Stimulated activated CD8-positive, alpha-beta memory T cell treated with anti-CD3 and anti-CD28 coated beads, Interleukin-12 subunit alpha, Interleukin-12 subunit beta, amount 100 ng/mL, for 24 hours (primary cell): Measurements from ENCODE around the gene GTPBP6.
A peak's percentile ranks its signal among the peaks of the same experiment; 100 is the strongest.
"Not testable (repeated sequence)": the region's sequence is repeated elsewhere in the genome, so short reads cannot be mapped to it uniquely, and the experiment has no call there.

Experiments
- DNase-seq: peaks from one replicate; pipeline ENCODE4 v3.0.0-alpha.2; 2020; ENCODE audit errors: extremely low read depth

The GTPBP6 gene

GRCh38 chrX:291411-291901 lies 27.1 kb downstream of the GTPBP6 start:
- DNase-seq: no peak

GRCh38 chrX:290476-291166 lies 28.0 kb downstream of the GTPBP6 start:
- DNase-seq: no peak

- DNase-seq: no peak
Measured at GRCh38 chrX:288561-288991, 30.0 kb downstream of the GTPBP6 start.

GRCh38 chrX:287670-288069 lies 30.9 kb downstream of the GTPBP6 start:
- DNase-seq: no peak

GRCh38 chrX:285076-285677 lies 33.4 kb downstream of the GTPBP6 start:
- DNase-seq: no peak

GRCh38 chrX:283115-283845 lies 35.3 kb downstream of the GTPBP6 start:
- DNase-seq: peak; percentile 86

- DNase-seq: not testable (repeated sequence)
Measured at GRCh38 chrX:282000-282681, 36.5 kb downstream of the GTPBP6 start.

- DNase-seq: no peak
Measured at GRCh38 chrX:281166-281999, 37.2 kb downstream of the GTPBP6 start, which contains the start of gene PLCXD1. TSS of gene PLCXD1 (plus strand) at chrX:281381. CDS start at chrX:284188, 2,807 bp downstream.

GRCh38 chrX:280722-281121 lies 37.9 kb downstream of the GTPBP6 start:
- DNase-seq: not testable (repeated sequence)

GRCh38 chrX:279757-280604 lies 38.6 kb downstream of the GTPBP6 start:
- DNase-seq: not testable (repeated sequence)

- no peak for DNase-seq
Measured at GRCh38 chrX:276581-277201, 41.9 kb downstream of the GTPBP6 start.

- DNase-seq: no peak
Measured at GRCh38 chrX:275967-276580, 42.5 kb downstream of the GTPBP6 start.

- no peak for DNase-seq
Measured at GRCh38 chrX:275476-275966, 43.1 kb downstream of the GTPBP6 start.

GRCh38 chrX:274904-275475 lies 43.6 kb downstream of the GTPBP6 start:
- no peak for DNase-seq

- no peak for DNase-seq
Measured at GRCh38 chrX:270848-271367, 47.7 kb downstream of the GTPBP6 start.

GRCh38 chrX:267771-268261 lies 50.8 kb downstream of the GTPBP6 start:
- no peak for DNase-seq

- DNase-seq: no peak
Measured at GRCh38 chrX:265502-265901, 53.1 kb downstream of the GTPBP6 start.
